ENCODE results near the gene PPT2. TPM values are rescaled to one million over a fixed set of nuclear protein-coding genes. Genes with fewer than 3 reads are reported as not detected.
A peak's percentile ranks its signal among the peaks of the same experiment; 100 is the strongest.

PPT2 gene
- total and polyA plus RNA-seq, 2 of the 13 experiments (the other 11 are each of a cell fraction or from before 2014, with no cell fraction given): 39.2 to 61.8 TPM

DNA sequence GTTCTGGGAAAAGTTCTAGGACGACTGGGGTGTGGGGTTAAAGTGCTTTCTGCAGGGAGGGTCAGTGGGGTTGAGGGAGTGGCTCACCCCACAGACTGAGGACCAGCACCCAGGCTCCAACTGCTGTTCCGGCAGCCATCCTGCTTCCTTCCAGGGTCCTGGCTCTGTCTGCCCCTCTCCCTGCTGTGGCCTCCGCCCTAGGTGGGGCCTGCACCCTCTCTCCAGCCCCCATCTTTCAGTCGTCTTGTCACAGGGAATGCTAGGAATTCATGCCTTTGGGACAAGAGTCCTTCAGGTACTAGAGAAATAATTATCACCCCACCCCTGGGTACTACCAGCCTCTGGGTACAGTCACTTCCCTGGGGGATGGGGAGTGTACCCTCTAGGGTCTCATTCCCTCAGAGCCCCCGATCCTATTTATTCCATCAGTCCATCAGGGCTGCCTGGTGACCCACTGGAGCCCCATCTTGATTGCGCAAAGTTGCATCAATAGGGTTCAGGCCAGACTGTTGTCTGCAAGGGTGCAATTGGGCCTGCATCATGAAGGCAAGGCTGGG is 30.2 kb downstream of the PPT2 start, which contains the start of gene AGER (continued):
- TF ChIP-seq, protein P1, sequence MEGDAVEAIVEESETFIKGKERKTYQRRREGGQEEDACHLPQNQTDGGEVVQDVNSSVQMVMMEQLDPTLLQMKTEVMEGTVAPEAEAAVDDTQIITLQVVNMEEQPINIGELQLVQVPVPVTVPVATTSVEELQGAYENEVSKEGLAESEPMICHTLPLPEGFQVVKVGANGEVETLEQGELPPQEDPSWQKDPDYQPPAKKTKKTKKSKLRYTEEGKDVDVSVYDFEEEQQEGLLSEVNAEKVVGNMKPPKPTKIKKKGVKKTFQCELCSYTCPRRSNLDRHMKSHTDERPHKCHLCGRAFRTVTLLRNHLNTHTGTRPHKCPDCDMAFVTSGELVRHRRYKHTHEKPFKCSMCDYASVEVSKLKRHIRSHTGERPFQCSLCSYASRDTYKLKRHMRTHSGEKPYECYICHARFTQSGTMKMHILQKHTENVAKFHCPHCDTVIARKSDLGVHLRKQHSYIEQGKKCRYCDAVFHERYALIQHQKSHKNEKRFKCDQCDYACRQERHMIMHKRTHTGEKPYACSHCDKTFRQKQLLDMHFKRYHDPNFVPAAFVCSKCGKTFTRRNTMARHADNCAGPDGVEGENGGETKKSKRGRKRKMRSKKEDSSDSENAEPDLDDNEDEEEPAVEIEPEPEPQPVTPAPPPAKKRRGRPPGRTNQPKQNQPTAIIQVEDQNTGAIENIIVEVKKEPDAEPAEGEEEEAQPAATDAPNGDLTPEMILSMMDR (CRISPR knock-in tag; IDR thresholded peaks at IDR 0.05): no peak
- TF ChIP-seq HNRNPH1 (optimal IDR thresholded peaks at IDR 0.05; ENCODE audit: low read depth, low read length): peak; percentile 59
- no peak for TF ChIP-seq RBM39 (IDR thresholded peaks at IDR 0.05; ENCODE audit: low read depth, low read length, poor library complexity, severe bottlenecking)
- TF ChIP-seq, protein P2, sequence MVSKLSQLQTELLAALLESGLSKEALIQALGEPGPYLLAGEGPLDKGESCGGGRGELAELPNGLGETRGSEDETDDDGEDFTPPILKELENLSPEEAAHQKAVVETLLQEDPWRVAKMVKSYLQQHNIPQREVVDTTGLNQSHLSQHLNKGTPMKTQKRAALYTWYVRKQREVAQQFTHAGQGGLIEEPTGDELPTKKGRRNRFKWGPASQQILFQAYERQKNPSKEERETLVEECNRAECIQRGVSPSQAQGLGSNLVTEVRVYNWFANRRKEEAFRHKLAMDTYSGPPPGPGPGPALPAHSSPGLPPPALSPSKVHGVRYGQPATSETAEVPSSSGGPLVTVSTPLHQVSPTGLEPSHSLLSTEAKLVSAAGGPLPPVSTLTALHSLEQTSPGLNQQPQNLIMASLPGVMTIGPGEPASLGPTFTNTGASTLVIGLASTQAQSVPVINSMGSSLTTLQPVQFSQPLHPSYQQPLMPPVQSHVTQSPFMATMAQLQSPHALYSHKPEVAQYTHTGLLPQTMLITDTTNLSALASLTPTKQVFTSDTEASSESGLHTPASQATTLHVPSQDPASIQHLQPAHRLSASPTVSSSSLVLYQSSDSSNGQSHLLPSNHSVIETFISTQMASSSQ (IDR thresholded peaks at IDR 0.05; ENCODE audit: low read depth): no peak
- TF ChIP-seq, protein P2 (CRISPR knock-in tag; IDR thresholded peaks at IDR 0.05; ENCODE audit: borderline replicate concordance): no peak
- TF ChIP-seq, protein P3, sequence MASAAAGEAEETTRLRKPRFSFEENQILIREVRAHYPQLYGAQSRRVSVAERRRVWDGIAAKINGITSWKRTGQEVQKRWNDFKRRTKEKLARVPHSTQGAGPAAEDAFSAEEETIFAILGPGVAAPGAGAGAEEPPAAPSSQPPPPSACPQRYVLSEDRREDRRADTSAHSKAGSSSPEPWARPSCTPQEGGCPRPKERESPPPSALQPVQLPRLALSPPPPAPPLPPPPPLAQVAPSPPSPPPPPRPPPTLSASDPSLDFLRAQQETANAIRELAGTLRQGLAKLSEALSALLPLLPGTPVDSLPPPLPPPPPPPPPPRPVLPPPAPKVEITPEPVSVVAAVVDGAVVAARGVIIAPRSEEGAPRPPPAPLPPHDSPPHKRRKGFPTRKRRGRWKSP (CRISPR knock-in tag; IDR thresholded peaks at IDR 0.05): no peak
- TF ChIP-seq, protein P4, sequence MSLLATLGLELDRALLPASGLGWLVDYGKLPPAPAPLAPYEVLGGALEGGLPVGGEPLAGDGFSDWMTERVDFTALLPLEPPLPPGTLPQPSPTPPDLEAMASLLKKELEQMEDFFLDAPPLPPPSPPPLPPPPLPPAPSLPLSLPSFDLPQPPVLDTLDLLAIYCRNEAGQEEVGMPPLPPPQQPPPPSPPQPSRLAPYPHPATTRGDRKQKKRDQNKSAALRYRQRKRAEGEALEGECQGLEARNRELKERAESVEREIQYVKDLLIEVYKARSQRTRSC (CRISPR knock-in tag; IDR thresholded peaks at IDR 0.05; ENCODE audit: low read depth): no peak
- no peak for TF ChIP-seq NRL (CRISPR knock-in tag; IDR thresholded peaks at IDR 0.05; ENCODE audit: borderline replicate concordance)
- TF ChIP-seq, protein P5, sequence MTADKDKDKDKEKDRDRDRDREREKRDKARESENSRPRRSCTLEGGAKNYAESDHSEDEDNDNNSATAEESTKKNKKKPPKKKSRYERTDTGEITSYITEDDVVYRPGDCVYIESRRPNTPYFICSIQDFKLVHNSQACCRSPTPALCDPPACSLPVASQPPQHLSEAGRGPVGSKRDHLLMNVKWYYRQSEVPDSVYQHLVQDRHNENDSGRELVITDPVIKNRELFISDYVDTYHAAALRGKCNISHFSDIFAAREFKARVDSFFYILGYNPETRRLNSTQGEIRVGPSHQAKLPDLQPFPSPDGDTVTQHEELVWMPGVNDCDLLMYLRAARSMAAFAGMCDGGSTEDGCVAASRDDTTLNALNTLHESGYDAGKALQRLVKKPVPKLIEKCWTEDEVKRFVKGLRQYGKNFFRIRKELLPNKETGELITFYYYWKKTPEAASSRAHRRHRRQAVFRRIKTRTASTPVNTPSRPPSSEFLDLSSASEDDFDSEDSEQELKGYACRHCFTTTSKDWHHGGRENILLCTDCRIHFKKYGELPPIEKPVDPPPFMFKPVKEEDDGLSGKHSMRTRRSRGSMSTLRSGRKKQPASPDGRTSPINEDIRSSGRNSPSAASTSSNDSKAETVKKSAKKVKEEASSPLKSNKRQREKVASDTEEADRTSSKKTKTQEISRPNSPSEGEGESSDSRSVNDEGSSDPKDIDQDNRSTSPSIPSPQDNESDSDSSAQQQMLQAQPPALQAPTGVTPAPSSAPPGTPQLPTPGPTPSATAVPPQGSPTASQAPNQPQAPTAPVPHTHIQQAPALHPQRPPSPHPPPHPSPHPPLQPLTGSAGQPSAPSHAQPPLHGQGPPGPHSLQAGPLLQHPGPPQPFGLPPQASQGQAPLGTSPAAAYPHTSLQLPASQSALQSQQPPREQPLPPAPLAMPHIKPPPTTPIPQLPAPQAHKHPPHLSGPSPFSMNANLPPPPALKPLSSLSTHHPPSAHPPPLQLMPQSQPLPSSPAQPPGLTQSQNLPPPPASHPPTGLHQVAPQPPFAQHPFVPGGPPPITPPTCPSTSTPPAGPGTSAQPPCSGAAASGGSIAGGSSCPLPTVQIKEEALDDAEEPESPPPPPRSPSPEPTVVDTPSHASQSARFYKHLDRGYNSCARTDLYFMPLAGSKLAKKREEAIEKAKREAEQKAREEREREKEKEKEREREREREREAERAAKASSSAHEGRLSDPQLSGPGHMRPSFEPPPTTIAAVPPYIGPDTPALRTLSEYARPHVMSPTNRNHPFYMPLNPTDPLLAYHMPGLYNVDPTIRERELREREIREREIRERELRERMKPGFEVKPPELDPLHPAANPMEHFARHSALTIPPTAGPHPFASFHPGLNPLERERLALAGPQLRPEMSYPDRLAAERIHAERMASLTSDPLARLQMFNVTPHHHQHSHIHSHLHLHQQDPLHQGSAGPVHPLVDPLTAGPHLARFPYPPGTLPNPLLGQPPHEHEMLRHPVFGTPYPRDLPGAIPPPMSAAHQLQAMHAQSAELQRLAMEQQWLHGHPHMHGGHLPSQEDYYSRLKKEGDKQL (CRISPR knock-in tag; IDR thresholded peaks at IDR 0.05; ENCODE audit: low read depth): no peak
- TF ChIP-seq, protein P6, sequence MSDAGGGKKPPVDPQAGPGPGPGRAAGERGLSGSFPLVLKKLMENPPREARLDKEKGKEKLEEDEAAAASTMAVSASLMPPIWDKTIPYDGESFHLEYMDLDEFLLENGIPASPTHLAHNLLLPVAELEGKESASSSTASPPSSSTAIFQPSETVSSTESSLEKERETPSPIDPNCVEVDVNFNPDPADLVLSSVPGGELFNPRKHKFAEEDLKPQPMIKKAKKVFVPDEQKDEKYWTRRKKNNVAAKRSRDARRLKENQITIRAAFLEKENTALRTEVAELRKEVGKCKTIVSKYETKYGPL (CRISPR knock-in tag; IDR thresholded peaks at IDR 0.05): no peak
- TF ChIP-seq ZNF232 (CRISPR knock-in tag; IDR thresholded peaks at IDR 0.05; ENCODE audit: borderline replicate concordance): 0 out of 2 replicates have a peak, but pooled peaks have one; percentile 34
- TF ChIP-seq, protein P7, sequence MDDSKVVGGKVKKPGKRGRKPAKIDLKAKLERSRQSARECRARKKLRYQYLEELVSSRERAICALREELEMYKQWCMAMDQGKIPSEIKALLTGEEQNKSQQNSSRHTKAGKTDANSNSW (CRISPR knock-in tag; IDR thresholded peaks at IDR 0.05; ENCODE audit: borderline replicate concordance): no peak
- TF ChIP-seq MIER3 (CRISPR knock-in tag; IDR thresholded peaks at IDR 0.05; ENCODE audit: borderline replicate concordance): no peak
